Prostate gland (tissue), 2 donors: ENCODE measurements around the gene NOTCH1.

ENCODE experiments used
- CTCF ChIP-seq, 4 experiments: fragments of 200-600 bp in 2 of 4; fragments of 450-650 bp in 2 of 4; sonication (generic) in 2 of 4; IDR thresholded peaks; 1 replicate in 3 of 4; 2 replicates in 1 of 4; pipeline ENCODE4 v1.5.1; 2016 to 2019; ENCODE audit warnings: antibody characterized with exemption in 4 of 4, mild to moderate bottlenecking in 2 of 4, moderate library complexity in 2 of 4
- POLR2A ChIP-seq: fragments of 450-650 bp; IDR thresholded peaks from one replicate; pipeline ENCODE4 v1.6.1; 2016; ENCODE audit warnings: antibody characterized with exemption, mild to moderate bottlenecking

DNA sequence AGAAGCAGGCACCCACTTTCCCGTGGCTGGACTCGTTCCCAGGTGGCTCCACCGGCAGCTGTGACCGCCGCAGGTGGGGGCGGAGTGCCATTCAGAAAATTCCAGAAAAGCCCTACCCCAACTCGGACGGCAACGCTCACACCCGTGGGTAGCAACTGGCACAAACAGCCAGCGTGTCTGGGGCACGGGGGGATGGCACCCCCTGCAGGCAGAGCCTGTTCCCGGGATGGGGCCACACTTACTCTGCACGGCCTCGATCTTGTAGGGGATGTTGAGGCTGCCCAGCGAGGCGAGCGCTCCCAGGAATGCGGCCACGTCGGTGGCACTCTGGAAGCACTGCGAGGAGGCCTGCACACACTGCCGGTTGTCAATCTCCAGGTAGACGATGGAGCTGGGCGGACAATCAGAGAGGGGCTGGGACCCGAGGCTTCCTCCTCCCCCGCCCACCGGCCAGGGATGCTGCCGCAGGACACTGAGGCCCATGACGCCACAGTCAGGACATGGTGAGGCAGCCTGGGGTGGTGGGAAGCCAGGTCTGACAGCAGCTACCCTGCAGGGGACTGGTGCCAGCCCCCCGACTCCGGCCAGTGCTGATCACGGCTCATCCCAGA, 42.8 kb downstream of the NOTCH1 start:
- TF ChIP-seq CTCF (IDR thresholded peaks at IDR 0.05) (no peak), POLR2A (no peak)
